ENCODE measurements around the gene PRSS36.
"Not testable (repeated sequence)": the region's sequence is repeated elsewhere in the genome, so short reads cannot be mapped to it uniquely, and the experiment has no call there.

PRSS36 gene

DNA sequence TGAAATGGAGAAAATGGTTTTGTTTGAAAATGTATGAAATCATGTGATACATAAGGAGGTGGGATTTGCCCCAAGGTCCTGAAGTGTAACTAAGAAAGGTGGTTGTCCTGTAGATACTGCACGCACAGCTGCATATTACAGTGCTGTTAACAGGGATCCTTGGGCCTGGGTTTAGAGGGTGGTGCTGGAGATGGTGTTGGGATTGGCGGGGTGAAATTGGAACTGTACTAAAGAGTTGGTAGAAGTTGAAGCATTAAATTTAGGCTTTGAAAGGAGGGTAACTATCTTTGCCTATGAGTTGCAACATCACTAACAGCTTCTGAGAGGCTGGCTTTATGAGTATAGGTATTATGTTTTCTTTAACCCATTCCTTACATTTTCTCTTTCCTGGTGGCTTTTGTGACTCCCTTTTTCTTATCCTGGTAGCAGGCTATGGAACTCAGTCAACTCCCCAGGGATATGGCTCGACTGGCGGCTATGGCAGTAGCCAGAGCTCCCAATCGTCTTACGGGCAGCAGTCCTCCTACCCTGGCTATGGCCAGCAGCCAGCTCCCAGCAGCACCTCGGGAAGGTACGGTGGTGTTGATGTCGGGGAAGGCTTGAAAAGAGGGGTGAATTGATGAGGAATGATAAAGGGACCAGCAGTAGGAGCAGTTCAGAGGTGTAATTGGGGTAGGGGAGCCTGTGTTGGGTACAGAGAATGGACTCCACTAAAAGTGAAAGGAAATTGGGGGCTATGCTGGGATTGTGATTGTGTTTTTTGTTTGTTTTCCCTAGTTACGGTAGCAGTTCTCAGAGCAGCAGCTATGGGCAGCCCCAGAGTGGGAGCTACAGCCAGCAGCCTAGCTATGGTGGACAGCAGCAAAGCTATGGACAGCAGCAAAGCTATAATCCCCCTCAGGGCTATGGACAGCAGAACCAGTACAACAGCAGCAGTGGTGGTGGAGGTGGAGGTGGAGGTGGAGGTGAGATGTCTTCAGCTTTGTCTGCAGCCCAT, 33.9 kb upstream of the PRSS36 start:
- DNase-seq = no peak

DNA sequence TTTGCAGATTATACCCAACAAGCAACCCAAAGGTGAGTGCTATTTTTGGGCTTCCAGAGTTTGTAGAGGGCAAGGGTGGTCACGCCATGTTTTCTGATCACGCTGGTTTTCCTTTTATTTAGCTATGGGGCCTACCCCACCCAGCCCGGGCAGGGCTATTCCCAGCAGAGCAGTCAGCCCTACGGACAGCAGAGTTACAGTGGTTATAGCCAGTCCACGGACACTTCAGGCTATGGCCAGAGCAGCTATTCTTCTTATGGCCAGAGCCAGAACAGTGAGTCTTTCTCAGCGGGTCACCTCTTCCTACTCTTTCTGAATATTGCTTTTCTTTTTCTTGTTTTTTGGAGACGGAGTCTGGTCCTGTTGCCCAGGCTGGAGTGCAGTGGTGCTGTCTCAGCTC, 32.5 kb upstream of the PRSS36 start:
- no peak for DNase-seq

DNA sequence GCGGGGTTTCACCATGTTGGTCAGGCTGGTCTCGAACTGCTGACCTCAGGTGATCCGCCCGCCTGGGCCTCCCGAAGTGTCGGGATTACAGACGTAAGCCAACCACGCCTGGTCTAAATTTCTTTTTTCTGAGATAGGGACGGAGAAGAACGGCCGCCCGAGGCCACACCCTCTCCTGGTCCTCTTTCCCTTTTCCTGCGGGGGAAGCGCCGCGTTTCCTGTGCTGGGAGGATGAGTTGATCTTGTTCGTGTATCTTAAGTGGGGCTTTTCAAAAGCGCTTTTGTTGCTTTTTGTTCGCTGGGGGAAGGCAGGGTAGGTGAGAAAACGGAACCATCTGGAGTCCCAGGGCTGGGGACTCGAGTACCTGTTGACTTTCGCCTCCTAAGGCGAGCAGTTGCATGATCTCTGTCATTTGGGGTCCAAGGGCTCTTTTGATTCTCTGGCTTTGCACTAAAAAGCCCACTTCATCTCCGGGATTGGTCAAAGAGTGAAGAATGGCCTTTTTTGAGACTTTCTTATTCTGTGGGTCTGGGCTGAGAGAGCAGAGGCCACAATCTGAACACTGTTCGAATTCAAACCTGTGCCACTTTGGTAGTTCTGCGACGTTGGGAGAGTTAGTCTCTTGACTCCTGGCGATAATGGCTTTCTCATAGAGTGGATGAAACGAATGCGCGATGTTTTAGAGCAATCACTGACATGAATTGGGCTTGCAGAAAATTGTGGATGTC, 31.4 kb upstream of the PRSS36 start:
- peak; percentile 24 for DNase-seq

DNA sequence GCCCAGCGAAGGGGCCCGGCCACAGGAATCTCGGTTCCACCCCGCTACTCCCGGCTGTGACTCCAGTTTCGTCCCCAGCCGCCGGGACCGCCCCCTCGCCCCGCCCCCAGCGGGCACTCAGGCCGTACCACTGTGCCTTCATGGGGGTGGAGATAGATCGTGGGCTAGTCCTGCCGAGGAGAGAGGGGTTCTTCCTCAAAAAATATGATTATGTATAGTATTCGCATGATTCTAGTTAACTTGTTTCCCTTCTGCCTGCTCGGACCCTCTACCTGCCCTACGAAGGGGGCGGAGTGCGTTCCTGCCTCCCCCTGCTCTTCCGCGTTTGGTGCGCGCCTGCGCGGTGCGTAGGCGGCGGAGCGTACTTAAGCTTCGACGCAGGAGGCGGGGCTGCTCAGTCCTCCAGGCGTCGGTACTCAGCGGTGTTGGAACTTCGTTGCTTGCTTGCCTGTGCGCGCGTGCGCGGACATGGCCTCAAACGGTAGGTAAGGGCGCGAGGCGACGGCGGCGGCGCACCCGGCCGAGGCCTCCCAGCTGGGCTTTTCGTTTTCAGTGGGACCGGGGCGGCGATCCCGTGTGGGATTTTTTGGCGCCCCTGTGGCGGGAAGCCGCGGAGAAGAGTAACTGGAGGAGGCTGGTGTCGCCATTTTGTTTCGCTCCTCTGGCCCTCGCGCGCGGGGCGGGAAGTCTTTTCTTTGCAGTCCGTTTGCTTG, 30.0 kb upstream of the PRSS36 start, which contains the start of gene FUS:
Gene FUS (plus strand): TSS at position 393 of the 713 bp plus-strand sequence. CDS start 76 bp downstream, at position 469.
- DNase-seq = peak; percentile 89

DNA sequence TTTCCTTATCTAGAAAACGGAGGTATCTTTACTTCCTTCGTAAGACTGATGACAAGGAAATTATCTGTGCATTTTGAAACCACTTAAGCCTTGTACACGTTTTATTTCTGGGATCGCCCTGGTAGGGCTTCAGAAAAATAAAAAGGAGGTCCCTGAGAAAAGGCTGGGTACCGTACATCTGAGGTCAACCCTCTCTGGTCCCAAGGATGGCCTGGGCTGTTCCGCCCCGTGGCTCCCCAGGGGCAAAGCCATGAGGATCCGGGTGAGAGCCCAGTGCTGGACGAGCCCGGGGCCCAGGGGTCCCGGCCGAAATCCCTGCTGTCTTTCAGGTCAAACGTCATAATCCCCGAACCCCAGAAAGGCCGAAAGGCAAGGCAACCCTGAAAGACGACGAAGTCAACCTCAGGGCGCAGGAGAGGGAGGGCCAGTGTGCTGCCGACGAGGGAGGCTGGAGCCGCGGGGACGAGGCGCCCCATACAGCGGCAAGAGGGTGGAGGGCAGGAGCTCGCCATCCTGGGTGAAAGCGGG, 29.4 kb upstream of the PRSS36 start:
- DNase-seq = no peak

DNA sequence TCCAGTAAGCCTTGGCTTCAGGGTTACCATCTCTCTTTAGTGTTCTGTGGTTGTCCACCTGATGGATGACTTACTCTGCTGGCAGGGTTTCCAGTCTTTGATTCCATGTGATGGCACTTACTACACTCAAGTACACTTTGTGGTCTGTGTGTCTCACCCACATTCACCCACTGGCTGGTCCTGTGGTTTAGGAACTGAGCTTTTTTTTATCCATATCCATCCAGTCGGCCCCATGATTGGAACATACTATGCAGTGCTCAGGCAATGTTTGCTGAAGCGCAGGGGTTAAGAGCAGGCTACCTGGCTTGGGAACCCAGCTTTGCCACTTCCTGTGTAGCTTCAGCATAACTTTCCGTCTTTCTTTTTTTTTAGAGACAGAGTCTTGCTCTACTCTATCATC, 27.3 kb upstream of the PRSS36 start:
- DNase-seq = peak; percentile 23

DNA sequence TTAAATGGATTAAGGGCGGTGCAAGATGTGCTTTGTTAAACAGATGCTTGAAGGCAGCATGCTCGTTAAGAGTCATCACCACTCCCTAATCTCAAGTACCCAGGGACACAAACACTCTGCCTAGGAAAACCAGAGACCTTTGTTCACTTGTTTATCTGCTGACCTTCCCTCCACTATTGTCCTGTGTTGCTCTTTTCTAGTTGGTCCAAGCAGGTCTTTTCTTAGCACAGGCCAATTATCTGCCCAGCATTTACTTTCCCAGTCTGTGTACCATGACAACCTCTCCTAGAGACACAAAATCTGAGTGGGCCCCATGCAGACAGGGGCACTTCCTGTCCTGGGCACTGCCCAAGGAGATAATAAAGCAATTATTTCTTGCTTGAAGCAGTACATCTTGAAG, 20.2 kb upstream of the PRSS36 start:
- DNase-seq = not testable (repeated sequence)

DNA sequence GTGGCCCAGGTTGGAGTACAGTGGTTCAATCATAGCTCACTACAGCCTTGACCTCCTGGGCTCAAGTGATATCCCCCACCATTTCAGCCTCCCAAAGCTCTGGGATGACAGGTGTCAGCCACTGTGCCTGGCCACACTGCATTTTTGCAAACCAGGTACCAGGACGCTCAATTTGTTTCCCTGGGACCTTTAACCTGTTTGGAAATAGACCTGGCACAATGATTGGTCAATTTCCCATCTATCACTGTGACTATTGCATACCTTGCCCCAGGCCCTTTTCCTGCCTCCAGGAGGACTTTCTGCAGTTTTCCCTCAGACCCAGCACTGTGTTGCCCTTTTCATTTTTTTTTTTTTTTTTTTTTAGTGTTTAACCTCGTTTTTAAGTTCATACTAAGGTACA, 19.0 kb upstream of the PRSS36 start:
- no peak for DNase-seq

DNA sequence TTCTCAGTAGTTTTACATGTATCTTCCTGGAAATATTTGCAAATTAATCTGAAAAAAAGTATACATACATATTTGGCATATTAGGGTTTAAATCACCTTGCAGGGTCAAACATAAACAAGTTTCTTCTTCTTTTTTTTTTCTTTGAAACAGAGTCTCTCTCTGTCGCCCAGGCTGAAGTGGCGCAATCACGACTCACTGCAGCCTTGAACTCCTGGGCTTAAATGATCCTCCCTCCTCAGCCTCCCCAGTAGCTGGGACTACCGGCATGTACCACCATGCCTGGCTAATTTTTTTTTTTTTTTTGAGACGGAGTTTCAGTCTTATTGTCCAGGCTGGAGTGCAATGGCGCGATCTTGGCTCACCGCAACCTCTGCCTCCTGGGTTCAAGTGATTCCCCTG, 17.4 kb upstream of the PRSS36 start:
- no peak for DNase-seq

DNA sequence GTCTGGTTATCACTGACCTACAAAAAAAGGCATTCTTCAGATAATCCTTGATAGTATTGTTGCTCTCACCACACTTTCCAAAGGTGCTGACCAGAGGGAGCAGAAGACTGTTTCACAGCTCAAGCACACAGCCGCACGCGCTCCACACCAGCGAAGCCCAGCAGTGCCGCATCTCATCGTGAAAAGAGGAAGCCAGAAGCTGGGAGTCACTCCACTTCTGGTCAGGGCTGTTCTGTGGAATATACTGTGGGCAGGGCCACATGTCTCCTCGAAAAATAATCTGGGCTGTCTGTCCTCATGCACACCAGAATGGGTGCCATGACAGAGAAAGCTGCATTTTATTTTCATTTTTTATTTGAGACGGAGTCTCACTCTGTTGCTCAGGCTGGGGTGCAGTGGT, 7.3 kb upstream of the PRSS36 start:
- DNase-seq = peak; percentile 32

DNA sequence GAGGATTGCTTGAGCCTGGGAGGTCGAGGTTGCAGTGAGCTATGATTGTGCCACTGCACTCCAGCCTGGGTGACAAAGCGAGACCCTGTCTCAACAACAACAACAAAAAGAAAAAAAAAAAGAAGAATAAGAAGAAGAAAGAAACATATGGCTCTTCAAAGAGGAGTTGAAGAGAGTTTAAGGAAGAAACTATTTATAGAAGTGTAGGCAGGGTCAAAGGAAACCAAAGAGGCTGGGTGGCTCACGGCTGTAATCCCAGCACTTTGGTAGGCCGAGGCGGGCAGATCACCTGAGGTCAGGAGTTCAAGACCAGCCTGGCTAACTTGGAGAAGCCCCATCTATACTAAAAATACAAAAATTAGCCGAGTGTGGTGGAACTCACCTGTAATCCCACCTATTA, 1.1 kb upstream of the PRSS36 start:
- DNase-seq = not testable (repeated sequence)

DNA sequence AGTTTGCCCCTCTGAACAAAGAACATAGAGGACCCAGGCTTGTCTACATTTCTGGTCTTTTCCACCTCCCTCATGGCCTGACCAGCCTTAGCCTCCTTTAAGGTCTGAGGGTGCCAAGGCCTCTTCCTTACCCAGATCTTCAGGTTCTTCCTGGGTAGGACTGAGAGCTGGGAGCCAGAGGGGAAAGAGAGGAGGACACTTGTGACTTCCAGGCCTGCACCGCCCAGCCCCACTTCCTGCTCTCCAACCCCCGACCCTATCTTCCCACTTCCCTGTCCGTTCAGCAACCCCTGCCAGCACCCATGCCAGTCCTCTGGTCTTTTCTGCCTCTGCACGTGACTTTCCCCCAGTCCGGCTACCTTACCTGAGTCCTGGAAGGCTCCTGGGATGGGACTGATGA, 534 bp downstream of the PRSS36 start:
- DNase-seq = no peak

DNA sequence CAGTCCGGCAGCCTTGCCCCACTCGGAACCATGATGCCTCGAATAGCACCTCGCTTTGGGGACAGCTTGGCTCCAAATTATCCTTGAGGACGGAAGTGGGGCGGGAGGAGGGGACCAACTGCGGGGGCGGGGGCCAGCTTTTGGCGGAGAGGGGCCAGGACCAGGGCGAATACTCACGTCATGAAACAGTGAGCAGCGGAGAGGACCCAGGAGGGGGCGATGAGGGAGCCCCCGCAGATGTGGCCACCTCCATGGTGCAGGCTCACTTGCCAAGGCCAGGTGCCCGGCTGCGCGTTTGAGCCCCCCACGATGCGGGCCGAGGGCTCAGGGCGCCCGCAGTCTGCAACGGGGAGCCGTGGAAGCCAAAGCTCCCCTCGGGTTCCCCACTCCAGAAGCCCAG, 970 bp downstream of the PRSS36 start:
- DNase-seq = no peak

DNA sequence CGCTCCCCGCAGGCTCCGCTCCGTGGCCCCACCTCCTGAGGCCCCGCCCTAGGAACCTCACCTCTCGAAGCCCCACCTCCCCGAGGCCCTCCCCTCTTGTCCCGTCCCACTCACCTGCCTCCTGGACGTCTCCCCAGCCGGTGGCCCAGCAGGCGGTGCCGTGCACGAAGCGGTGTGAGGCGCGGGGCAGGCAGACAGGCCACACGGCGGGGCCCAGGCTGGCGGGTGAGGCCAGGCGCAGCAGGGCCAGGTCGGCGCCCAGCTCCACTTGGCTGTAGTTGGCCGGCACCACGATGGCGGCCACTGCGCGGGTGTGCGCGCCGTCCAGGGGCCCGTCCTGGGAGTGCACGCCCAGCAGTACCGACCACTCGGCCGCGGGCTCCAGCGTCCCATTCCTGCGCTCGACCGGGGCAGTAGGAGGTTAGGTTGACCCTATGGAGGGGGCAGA, 1.6 kb downstream of the PRSS36 start:
- DNase-seq = no peak

DNA sequence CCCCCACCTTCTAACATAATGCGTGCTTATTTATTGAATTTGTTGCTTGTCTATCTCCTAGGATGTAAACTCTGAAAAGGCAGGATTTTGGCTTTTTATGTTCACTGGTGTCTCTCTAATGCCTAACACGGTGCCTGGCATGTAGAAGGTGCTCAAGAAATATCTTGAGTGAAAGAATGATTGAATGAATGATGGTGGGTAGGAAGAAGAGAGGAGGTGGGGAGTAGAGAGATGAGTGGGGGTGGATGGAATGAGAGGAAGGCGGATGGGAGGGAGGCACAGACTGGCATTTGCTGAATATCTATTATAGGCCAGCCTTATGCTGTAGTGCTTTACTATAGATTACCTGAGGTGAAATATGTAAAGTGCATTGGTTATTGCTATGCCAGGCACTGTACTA, 2.3 kb downstream of the PRSS36 start:
- no peak for DNase-seq

DNA sequence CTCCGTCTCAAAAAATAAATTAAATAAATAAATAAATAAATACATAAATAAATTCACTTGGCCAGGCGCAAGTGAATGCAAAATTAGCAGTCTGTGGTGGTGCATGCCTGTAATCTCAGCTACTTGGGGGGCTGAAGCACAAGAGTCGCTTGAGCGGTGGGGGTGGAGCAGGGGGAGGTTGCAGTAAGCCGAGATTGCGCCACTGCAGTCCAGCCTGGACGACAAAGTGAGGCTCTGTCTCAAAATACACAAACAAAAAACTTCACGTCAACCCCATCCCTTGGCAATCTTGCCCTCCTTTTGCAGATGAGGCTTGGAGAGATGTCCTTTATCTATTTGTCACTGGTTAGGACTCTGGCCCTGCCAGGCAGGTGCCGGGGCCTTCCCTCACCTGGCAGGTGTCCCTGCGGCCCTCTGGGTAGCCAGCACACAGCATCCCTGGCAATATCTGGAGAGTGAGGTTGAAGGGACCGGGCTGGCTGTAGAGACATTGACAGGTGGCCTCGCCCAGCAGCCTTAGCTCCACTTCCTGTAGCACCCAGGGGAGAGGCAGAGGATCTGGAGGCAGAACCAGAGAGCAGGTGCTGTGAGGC, 4.4 kb downstream of the PRSS36 start:
- no peak for DNase-seq

DNA sequence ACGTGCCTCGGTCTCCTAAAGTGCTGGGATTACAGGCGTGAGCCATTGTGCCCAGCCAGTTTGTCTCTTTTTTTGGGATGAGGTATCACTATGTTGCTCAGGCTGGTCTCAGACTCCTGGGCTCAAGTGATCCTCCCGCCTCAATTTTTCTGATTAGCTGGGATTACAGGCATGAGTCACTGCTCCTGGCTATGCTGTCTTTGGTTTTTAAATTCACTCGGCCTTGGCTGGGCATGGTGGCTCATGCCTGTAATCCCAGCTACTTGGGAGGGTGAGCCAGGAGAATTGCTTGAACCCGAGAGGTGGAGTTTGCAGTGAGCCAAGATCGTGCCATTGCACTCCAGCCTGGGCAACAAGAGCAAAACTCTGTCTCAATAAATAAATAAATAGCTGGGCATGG, 5.4 kb downstream of the PRSS36 start:
- DNase-seq = not testable (repeated sequence)

DNA sequence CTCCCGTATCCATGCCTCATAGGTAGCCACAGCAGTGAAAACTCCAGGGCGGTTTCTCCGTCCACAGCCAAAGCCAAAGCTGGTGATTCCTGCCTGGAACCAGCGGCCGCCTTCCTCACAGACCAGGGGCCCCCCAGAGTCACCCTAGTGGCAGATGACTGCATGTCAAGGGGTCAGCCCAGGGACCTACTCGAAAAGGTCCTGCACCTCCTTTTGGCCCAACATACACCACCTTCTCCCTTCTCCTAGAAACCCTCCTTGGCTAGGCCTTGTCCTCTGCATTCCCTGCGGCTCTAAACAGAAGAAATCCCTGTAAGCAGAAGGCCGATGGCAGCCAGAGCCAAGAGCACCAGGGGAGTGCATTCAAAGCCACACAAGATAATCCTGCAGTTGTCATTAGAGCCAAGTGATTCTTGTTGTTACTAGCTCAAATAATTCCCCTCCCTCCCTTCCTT, 6.1 kb downstream of the PRSS36 start:
- no peak for DNase-seq

DNA sequence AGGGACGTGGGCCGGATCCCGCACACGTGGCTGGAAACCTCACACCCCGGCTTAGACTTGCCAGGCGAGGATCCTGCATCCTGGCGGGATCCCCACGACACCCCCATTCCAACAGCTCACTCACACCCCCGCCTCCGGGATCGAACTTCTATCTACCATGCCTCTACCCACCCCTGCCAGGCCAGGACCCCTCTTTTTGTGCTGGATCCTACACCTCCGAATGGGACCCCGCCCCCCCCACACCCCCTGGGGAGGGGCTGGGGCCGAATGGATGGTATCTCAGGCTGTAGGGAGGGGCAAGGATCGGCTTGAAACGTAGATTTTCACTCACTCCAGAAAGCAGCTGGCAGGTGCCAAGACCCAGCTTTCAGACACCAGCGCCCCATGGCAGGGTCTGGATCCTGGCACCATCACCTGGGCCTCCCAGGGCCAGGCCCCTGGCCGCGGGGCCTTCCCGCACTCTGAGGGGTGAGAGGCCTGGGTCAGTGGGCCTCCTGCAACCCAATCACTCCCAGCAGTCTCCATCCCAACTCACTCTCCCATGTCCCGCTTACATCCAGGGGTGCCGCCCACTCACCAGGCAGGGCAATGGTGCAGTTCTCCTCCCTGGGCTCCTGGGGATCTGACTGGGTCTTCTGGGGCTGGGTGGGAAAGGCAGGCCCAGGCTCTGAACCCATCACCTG, 6.7 kb downstream of the PRSS36 start:
- DNase-seq = no peak

DNA sequence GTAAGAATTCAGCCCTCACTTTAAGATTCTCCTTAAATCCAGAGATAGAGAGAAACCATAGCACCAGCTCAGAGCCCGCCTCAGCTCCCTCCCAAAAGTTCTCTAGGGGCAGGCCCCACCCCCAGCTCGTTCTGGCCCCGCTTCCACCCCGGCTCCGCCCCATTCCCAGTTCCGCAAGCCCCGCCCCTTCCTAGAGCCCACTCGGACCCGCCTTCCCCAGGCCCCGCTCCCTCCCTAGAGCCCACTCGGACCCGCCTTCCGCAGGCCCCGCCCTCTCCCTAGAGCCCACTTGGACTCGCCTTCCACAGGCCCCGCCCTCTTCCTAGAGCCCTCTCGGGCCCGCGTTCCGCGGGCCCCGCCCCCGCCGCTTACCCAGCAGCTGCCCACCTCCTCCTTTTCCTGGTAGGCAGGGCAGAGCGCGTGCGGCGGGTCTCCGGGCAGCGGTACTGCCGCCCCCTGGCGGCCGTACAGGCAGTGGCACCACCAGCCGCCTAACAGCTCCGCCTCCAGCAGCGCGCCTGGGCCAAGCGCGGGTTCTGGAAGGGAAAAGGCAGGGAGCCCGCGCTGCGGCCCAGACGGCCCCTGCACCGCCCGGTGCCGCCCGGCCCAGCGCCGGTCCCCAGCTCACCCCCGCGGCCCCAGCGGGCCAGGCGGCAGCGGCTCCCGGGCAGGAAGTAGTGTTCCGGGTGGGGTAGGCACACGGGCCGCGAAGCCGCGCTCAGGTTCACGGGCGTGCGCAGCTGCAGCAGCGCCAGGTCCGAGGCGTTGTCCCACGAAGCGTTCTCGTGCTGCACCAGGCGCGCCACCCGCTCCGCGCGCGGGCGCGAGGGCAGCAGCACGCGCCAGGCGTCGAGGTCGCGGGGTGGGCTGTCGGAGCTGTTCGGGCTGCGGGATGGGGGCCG, 7.5 kb downstream of the PRSS36 start:
- peak; percentile 99 for DNase-seq

Measured in CD4-positive, alpha-beta T cell treated with Interleukin-15 for 1 hour (primary cell).